Urothelium cell line (cell line): ENCODE measurements around the gene CEP128.

Source experiments
- DNase-seq: peaks from one replicate; pipeline ENCODE4 v3.0.0; 2011; ENCODE audit warnings: low spot score, mixed read lengths
- FAIRE-seq: peaks from 2 replicates; lab custom pipeline; 2011; peaks lifted over from hg19 to GRCh38; lab: Jason Lieb, UNC

CEP128 gene

DNA sequence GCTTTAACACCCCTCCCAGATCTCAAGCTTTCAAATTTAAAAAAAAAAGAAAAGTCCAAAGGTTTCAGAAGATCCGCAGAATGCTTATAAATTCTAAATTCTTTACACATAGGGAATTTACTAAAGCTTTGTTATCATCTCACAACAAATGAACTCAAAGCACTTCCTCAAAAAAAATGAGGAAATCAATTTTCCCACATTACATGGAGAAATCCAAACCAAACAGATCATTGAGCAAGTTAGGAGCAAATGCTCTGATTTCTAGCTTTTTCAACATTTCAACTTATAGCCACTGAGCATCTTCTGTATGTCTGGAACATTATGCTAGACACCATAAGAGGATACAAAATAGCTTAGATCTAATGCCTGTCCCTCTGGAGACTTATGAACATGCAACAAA is 161.0 kb downstream of the CEP128 start:
- DNase-seq: no peak
- FAIRE-seq: no peak

DNA sequence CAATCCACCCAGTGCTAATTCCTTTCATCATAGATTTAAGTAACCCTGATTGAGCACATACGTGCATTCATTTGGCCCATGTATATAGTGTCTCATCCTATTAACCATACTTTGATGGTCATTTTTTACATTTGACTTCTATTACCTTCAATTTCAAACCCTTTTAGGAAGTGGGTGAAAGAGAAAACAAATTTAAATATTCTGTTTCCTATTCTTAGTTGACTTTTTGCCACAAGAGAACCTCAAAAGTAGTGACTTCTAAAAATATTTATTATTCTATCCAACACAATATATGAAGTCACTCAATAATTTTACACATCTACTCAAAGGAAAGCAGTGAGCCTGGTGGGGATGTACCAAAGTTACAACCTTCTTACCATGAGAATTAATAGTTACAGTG is 164.9 kb downstream of the CEP128 start:
- FAIRE-seq (no peak), DNase-seq (no peak)

DNA sequence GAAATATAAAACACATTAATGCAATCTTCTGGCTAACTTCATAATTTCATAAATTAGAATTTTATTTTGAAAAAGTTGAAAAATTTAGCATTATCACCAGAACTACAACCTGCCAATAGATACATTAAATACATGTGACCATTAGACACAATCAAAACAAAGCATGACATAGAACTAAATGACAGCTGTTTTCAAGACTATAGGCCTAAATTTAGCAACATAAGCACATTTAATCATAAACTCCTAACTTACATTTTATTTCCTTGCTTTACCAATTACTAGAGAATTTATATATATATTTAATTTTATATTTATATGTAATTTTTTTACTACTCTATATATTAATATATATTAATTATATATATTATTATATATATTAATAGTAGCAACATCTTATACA is 165.4 kb downstream of the CEP128 start:
- FAIRE-seq: no peak

DNA sequence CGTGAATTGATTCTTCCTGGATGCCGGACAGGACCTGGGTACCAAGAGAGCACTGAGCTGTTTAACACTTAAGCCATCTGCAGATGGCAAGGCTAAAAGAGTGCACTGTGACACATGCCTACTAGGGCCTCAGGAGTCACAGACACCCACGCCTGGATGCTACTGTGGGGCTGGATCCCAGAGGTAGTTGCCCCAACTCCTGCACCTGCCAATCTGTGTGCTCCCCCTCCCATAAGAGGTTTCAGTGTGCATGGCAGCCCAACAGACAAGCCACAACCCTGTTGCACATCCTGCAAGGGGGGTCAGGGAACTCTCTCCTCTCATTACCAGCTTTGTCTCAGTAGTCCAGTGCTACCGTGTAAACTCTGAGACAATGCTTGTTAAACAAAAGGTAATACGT is 169.0 kb downstream of the CEP128 start:
- FAIRE-seq (peak; percentile 27), DNase-seq (no peak)

More for the DNA sequence above, 165.4 kb downstream of the CEP128 start:
- DNase-seq: no peak

DNA sequence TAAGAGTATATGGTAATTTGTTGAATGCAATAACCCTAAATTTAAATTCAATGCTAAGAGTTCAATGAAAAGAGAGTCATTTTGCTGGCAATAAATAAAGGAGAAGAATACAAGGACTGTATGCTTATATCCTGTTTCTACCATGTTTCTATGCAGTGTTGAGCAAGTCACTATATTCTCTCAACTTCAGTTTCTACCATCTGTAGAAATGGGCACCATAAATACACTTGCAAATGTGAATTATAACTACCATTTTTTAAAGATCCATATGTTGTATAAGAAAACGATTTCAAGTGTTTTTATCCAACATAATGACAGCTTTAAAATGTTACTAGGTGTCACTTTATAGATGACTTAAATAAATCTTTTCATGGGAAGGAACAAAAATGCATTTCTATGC is 170.3 kb downstream of the CEP128 start:
- FAIRE-seq: no peak
- DNase-seq: no peak

DNA sequence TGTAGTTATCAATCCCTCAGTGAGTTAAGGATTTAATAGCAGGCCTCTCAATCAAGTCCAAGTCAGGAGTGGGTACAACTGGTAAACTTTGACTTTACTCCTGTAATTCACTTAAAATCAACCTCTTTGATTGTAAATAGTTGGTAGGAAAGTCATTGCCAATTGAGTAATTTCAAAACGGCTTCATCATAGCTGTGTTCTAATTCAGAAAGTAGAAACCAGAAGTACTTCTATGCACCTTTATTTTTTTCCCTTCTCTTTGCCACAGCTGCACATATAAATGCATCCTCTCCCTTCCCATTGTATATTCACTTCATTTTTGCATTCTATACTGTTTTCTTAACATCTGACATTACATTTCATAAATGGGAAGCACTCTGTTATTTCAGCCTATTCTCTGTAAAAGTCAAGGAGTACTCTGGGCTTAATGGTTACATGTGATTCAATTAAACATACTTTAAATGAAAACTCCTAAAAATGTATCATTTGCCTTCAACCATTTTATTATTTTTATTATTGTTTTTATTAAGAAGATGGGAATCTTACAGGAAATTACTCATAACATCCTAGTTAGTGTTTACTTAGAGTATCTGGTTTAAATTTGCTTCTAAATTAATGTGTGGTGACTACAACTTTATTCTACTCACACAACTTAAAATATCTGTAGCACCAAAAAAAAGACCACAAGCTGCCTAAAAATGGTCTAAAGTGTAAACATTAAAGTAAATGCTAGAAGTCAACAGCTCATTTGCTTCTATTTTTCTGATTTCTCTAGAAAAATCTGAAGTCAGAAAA is 171.2 kb downstream of the CEP128 start:
- DNase-seq: no peak
- FAIRE-seq: no peak

DNA sequence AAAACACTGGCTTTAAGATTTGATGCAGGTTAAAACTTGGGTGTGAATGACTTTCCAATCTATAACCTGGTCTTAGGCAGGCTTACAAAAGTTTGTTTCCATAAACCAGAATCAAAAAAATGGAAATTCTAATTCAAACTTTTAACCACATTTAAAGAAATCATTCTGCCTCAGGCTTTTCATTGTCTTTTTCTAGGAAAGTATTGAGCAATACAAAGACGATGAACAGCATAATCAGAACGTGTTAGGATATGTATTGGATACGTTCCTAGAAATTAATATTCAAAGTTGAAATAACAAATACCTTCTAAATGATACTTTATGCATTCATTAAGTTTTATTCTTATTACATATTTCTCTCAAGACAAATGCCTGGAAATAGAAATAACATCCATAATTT is 172.9 kb downstream of the CEP128 start:
- DNase-seq (no peak), FAIRE-seq (no peak)

DNA sequence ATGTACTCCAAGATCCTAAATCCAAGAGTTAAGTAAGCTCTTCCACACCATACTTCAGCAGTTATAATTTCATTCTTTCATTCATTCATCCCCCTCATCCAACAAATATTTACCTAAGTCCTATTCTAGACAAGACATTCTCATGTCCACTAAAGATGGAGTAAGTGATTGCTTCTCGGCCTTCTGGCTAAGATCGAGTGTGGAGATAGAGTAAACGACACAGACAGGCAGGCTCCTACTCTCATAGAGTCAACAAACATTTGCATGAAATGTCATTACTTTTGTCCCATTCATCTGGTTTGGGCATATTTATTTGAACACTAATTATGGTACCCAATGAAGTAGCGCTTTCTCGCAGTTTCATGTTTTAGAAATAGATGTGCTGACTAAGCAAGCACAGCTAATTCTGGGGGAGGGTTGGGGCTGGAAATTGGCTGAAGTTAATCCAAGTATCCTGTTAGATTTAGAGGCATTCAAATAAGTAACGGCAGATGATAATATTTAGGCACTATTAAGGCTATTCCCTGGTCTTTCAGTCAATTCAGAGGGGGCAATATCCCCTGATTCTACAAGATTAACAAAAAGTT is 176.5 kb downstream of the CEP128 start:
- DNase-seq (no peak), FAIRE-seq (no peak)

DNA sequence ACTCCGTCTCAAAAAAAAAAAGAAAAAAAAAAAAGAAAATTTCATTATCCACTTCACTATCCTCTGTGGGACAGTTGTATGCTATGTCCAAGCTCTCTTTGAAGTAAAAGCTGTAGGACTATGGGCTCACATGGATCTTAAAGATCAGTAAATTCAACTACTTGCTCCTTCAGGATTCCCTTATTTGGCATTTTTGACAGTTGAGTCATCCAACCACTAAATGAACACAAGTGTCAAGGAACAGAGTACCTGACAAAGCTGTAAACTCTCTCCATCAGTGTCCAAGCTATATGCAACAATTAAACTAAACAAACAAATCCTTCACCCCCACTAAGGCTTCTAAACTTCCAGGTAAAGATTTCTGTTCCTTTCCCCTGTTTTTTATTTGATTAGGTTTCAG is 177.0 kb downstream of the CEP128 start:
- no peak for DNase-seq
- no peak for FAIRE-seq

DNA sequence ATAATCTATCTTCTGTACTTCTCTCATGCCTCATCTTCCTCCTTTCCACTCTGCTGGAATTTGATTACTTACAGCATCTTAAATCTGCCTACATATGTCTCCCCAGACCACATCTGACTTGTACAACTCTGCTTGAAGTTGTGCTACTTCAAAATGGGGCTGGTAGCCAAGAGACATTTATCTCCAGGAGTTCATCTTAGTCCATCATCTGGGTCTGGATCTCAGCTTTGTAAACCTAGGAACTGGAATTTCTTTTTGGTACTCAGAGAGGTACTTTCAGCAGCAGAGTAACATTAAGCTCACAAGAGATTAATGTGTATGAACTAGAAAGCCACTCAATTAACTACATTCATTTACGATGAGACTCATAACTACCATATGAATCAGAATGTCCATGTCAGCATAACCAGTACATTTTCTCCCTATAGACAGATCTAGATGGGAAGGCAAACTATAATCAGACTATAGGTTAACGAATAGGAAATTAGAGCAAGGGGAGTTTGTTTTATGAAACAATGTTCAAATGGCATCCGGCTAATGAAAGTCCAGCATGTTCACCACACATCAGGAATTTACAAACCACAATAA is 178.8 kb downstream of the CEP128 start:
- DNase-seq: no peak
- FAIRE-seq: no peak

DNA sequence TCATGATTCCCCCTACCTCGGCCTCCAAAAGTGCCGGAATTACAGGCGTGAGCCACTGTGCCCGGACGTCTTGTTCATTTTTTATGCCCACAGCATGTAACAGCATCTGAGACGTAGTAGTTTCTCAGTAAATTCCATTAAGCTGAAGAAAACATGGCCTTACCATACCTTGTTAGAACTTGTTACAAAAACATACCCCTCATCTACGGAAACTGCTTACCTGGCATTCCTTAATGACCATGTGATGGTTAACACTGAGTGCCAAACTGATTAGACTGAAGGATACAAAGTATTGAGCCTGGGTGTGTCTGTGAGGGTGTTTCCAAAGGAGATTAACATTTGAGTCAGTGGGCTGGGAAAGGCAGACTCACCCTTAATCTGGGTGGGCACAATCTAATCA is 186.8 kb downstream of the CEP128 start:
- FAIRE-seq: no peak
- no peak for DNase-seq

DNA sequence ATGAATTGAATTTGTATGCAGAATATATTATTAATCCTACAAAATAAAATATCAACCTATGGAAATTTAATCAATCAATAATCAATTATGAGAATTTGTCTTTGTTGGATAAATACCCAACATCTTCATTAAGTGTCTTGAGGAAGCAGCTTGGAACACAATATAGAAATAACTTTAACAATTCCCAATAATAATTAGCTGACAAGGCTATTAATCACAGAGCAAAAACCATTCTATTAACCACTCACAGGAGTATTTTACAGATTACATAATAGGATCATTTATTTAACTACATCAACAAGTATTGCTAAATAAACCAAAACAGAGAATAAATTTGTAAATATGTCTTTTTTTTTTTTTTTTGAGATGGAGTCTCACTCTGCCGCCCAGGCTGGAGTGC is 190.3 kb downstream of the CEP128 start:
- DNase-seq: no peak
- FAIRE-seq: no peak

DNA sequence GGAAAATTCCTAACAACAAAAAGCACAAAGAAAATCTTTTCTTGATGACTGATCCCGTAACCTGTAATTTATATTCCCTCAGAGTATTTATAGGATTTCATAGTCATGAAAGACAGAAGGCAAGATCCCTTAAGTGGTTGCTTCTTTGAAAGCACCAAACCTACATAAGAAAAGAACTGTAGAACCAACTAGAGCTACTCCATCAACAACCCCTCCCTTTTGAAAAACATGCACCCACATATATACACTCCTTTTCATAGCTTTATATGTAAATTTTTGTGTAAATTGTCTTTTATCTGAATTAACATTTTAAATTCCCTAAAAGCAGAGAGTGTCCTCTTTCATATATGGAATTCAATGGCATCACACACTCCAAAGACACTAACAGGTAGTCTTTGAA is 215.3 kb downstream of the CEP128 start:
- FAIRE-seq (no peak), DNase-seq (no peak)

DNA sequence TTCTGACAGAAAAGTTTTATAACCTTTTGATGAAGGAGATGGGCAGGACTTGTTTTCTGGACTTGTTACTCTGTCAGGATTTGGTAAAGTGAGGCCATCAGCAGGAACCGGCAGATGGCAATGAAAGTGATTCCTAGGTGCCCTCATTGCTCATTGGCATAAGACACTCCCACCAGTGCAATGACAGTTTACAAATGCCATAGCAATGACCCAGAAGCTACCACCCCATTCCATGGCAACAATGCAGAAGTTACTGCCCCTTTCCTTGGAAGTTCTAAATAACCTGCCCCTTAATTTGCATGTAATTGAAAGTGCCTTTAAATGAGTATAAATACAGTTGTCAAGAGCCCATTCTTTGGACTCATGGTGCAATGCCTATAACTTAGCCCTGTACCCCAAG is 222.6 kb downstream of the CEP128 start:
- DNase-seq (no peak), FAIRE-seq (no peak)

DNA sequence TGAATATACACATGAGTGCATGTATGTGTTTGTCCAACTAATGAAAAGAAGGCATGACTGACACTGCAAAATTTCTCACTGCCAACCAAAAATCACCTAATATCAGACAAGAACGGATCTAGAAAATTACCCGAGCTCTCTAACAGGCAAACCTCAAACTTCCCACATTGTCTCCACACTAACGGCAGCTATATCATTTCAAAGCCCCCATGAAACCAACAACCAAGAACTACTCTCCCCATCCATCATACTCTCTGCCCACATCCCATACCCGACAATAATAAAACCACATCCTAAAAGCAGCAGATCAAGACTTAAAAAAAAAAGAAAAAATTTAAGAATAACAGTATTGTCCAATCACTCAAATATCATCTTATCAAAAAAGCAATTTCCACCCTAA is 227.1 kb downstream of the CEP128 start:
- FAIRE-seq: no peak
- DNase-seq: no peak

DNA sequence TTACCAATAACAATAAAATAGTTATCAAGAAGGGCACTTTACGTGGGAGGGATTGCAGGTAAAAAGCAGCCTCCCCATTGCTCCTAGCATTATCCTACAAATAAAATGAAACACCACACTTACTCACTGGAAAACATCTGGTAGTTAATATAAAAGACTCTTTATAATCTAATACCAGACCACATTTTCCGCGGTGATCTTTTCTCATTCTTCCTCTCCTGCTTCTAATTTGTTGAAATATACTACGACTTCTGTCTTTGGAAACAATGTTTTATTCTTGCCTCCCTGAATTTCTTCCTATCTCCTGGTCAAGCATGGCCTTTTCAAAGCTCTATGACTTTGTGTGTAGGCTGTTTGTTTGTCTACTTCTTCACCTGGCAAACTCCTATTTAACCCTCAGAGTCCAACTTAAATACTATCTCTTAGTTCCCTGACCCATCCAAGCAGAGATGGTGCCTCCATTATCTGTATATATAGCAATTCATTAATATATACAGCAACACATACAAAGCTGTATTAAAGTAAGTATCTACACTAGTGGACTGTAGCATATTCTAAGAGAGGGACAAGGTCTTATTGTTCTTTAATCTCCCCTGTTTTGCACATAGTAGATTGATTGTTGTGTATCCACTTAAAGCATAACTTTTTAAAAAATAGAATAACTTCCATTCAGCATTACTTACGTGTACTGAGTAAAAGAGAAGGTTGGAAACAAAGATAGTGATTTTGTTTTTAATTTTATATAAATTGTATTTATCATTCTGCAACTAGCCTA is 228.3 kb downstream of the CEP128 start:
- DNase-seq: no peak
- FAIRE-seq: no peak

DNA sequence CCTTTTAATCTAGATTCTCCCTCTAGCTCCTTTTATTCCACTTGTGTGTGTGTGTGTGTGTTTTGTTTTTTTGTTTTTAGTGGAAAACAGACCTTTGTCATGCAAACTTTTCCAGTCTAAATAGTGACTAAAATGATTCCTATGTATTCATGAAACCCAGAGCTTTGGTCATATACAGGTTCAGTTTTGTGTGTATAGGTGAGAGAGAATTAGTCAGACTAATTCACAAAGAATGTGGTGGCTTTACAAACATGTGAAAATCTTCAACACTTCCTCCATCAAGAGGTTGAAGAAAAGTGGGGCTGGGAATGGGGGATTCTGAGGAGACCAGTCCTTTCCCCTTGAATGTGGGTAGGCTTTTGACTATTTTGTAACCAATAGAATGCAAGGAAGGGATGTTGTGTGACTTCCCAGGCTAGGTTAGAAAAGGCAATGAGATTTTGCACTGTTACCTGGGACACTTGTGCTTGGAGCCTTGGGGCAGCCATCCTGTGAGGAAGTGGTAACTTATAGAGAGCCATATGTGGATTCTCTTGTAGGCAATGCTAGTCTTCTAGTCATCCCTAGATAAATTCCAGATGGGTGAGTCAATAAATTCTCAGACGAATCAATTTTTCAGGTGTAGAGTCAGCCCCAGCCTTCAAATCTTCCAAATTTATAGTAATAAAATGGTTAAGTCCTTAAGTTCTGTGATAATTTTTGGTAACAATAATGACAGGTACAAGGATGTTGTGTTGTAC is 236.1 kb downstream of the CEP128 start:
- FAIRE-seq (no peak), DNase-seq (no peak)

DNA sequence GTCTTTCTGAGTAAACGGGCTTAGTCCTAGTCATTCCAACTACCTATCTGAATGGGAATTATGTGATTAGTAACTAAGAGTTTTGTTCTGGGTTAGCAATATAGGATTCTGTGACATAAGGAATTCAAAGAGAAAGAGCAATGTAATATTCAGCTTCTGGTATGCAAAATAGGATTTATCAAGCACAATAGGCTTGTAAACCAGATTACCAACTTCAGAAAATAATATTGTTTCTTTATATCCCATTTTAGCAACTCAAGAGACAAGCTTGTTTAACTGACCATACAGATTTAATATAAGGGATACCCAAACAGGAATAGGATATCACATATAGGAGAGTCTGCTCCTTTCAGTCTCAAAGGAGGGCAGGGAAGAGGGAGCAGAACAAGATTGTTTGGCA is 240.9 kb downstream of the CEP128 start:
- DNase-seq (no peak), FAIRE-seq (no peak)

DNA sequence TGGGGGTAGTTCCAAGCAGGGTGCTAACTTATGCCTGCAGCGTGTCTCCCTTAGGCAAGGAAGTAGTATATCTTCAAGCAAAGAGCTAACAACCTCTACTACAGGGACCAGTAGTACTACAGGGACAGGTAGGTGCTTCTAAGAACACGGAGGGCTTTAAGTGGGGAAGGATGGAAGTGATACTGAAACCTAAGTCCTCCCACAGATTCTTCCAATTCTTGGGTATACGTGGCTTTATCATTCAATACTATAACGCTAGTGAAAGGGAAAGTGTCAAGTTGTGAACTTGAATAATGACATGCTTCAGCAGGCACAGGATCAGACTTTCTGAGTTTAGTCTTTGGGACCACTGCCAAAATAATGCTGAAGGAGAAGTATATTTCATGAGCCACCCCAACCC is 241.7 kb downstream of the CEP128 start:
- no peak for FAIRE-seq

DNA sequence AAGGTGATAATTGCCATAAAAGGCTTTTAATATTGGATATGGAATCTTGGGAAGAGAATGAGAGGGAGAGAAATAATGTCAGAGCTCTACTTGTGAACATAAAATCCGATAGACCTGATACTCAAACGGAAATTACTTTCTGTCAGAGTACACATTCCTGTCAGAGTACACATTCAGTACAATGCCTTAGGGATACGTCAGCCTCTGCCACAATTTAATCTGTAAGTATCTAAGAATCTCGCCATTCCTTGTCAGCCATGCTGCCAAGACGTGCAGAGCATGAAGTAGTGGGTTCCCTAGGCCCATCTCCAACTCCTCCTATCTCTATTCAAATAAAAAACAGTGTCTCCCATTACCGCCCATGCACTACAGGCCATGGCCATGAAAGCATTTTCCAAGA is 242.6 kb downstream of the CEP128 start:
- no peak for DNase-seq
- FAIRE-seq: no peak

More for the DNA sequence above, 241.7 kb downstream of the CEP128 start:
- no peak for DNase-seq

DNA sequence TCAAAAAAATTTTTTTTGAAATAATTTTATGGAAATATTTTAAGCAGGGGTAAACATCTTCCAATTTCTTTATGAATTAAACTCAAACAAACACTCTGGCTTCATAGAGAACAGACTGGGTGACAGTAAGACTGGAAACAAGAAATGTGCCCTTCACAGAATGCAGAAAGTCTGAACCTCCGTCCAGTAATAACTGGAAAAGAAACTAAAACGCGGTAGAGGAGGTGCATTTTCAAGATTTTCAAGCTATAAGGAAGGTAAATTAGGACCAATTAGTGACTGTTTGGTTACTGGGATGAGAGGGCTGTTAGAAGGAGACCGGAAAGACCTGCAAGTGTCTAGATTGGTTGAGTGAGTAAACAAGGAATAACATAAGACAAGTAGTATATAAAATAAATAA is 245.7 kb downstream of the CEP128 start:
- FAIRE-seq (no peak), DNase-seq (no peak)
